PC-3 (cell line): ENCODE measurements around the gene CCSER2.

Experiments used
- EZH2 ChIP-seq: fragments of 300-600 bp; sonication (generic); IDR thresholded peaks from one replicate; pipeline ENCODE4 v1.6.1; 2017; ENCODE audit warnings: antibody characterized with exemption, mild to moderate bottlenecking, low read length; ENCODE audit not compliant: unreplicated experiment
- EZH2phosphoT487 ChIP-seq: fragments of 300-600 bp; sonication (generic); IDR thresholded peaks from 2 replicates; pipeline ENCODE4 v1.6.1; 2018; ENCODE audit warnings: mild to moderate bottlenecking, antibody characterized with exemption, low read length, borderline replicate concordance
- TF ChIP-seq, protein P1 (sequence below): fragments of 300-600 bp; sonication (generic); conservative IDR thresholded peaks from 2 replicates; pipeline ENCODE4 v1.5.1; 2017; ENCODE audit warnings: antibody characterized with exemption, low read depth, mild to moderate bottlenecking, low read length

DNA sequence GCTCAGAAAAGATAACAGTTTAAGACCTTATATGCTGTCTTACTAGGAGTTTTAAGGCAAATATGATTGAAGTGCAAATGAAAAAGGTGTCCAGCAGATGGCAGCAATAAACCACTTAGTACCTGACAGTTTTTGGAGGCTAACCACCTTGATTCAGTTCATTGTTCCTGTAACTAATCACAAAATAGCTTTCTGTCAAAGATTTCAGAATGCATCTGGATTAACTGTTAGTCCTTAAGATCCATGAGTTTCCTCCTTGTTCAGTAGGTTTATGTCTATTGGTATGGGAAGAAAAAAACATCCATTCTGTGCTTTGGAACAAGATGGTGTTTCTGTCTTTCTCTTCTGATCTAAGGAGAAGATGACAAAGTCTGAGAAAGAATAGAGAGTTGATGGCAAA lies 46.6 kb downstream of the CCSER2 start:
- TF ChIP-seq, protein P1, sequence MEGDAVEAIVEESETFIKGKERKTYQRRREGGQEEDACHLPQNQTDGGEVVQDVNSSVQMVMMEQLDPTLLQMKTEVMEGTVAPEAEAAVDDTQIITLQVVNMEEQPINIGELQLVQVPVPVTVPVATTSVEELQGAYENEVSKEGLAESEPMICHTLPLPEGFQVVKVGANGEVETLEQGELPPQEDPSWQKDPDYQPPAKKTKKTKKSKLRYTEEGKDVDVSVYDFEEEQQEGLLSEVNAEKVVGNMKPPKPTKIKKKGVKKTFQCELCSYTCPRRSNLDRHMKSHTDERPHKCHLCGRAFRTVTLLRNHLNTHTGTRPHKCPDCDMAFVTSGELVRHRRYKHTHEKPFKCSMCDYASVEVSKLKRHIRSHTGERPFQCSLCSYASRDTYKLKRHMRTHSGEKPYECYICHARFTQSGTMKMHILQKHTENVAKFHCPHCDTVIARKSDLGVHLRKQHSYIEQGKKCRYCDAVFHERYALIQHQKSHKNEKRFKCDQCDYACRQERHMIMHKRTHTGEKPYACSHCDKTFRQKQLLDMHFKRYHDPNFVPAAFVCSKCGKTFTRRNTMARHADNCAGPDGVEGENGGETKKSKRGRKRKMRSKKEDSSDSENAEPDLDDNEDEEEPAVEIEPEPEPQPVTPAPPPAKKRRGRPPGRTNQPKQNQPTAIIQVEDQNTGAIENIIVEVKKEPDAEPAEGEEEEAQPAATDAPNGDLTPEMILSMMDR, result peak; percentile 74
- TF ChIP-seq EZH2 (no peak), EZH2phosphoT487 (no peak)
